Suprapubic skin (tissue), 2 donors: ENCODE results near the gene CIAO2B.

ENCODE experiments used
- EP300 ChIP-seq: sonication (generic); formaldehyde crosslinking; IDR thresholded peaks from one replicate; pipeline ENCODE4 v1.6.1; 2017; ENCODE audit warnings: antibody characterized with exemption
- POLR2A ChIP-seq, 2 donors: fragments of 450-650 bp; IDR thresholded peaks; one replicate each; pipeline ENCODE4 v1.6.1; 2017; ENCODE audit warnings: antibody characterized with exemption in 2 of 2, mild to moderate bottlenecking in 2 of 2, moderate library complexity in 2 of 2

DNA sequence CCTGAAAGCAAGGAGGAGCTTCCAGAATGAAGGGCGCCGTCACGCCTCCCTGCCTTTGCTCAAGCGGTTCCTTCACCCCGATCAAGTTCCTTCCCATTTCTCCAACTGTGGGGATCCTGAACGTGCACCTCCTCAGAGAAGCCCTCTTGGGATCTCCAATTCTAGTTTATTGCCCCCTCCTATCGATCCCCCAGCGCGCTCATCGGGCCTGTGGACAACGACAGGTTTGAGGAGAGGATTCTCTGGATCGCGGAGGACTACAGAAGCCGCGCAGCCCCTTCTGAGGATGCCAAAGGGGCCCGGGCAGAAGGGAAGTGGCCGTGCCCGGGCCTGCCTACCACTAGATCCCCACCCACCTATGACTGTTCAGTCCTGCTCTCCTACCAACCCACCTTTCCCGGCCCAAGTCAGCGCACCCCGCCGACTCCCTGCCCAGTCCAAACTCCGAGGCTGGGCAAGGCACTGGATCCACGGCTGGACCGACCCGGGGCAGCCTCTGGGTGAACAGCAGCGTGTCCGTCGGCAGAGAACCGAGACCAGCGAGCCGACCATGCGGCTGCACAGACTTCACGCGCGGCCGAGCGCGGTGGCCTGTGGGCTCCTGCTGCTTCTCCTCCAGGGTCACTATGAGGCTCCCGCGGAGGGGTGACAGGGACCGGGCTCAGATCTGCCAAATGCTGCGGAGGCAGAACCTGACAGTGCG lies 14.1 kb upstream of the CIAO2B start:
- TF ChIP-seq POLR2A (IDR thresholded peaks at IDR 0.05) (no peak), EP300 (no peak)
